ENCODE results near the gene RNMT.

The RNMT gene

GRCh38 chr18:13762690-13763439 lies 36.4 kb downstream of the RNMT start:
- no peak overlapping the region for H3K4me3 ChIP-seq (ENCODE audit: low read depth, low read length)
- TF ChIP-seq CTCF (IDR thresholded peaks at IDR 0.05; ENCODE audit: borderline replicate concordance, insufficient read depth, low read depth, low read length), result no peak

- no peak for TF ChIP-seq CTCF (IDR thresholded peaks at IDR 0.05; ENCODE audit: borderline replicate concordance, insufficient read depth, low read depth, low read length)
- no peak overlapping the region for H3K4me3 ChIP-seq (ENCODE audit: low read depth, low read length)
Measured at GRCh38 chr18:13775058-13775457, 48.6 kb downstream of the RNMT start.

GRCh38 chr18:13791181-13791580 lies 64.7 kb downstream of the RNMT start:
- H3K4me3 ChIP-seq (ENCODE audit: low read depth, low read length), result no peak overlapping the region
- TF ChIP-seq CTCF (IDR thresholded peaks at IDR 0.05; ENCODE audit: borderline replicate concordance, insufficient read depth, low read depth, low read length), result no peak

GRCh38 chr18:13793819-13794218 lies 67.3 kb downstream of the RNMT start:
- no peak for TF ChIP-seq CTCF (IDR thresholded peaks at IDR 0.05; ENCODE audit: borderline replicate concordance, insufficient read depth, low read depth, low read length)
- no peak overlapping the region for H3K4me3 ChIP-seq (ENCODE audit: low read depth, low read length)

GRCh38 chr18:13796515-13796914 lies 70.0 kb downstream of the RNMT start:
- no peak for TF ChIP-seq CTCF (IDR thresholded peaks at IDR 0.05; ENCODE audit: borderline replicate concordance, insufficient read depth, low read depth, low read length)
- H3K4me3 ChIP-seq (ENCODE audit: low read depth, low read length), result no peak overlapping the region

- no peak for TF ChIP-seq CTCF (IDR thresholded peaks at IDR 0.05; ENCODE audit: borderline replicate concordance, insufficient read depth, low read depth, low read length)
- no peak overlapping the region for H3K4me3 ChIP-seq (ENCODE audit: low read depth, low read length)
Measured at GRCh38 chr18:13797157-13797611, 70.7 kb downstream of the RNMT start.

- no peak overlapping the region for H3K4me3 ChIP-seq (ENCODE audit: low read depth, low read length)
- no peak for TF ChIP-seq CTCF (IDR thresholded peaks at IDR 0.05; ENCODE audit: borderline replicate concordance, insufficient read depth, low read depth, low read length)
Measured at GRCh38 chr18:13799396-13799795, 72.9 kb downstream of the RNMT start.
